GM18502 (cell line): ENCODE data around the gene ENPP3.

ENCODE experiments used
- ATAC-seq: cut with Tn5 transposase; IDR thresholded peaks from one replicate; pipeline ENCODE4 v1.9.1; 2021; ENCODE audit warnings: mild to moderate bottlenecking; ENCODE audit not compliant: unreplicated experiment, poor library complexity

ENPP3 gene

GRCh38 chr6:131636880-131637792 is at the start of gene ENPP3:
TSS of gene ENPP3 (plus strand) at chr6:131637302. CDS start at chr6:131637385, 83 bp downstream.
- ATAC-seq: no peak

- ATAC-seq: no peak
These were observed 49.2 kb upstream of the ENPP3 start for GRCh38 chr6:131587909-131588308.

- ATAC-seq: no peak
These were observed 48.5 kb upstream of the ENPP3 start for GRCh38 chr6:131588643-131589042.

GRCh38 chr6:131592935-131593334 is 44.2 kb upstream of the ENPP3 start:
- ATAC-seq: no peak

- no peak for ATAC-seq
These were observed 43.0 kb upstream of the ENPP3 start for GRCh38 chr6:131594074-131594473.

- no peak for ATAC-seq
These were observed 39.7 kb upstream of the ENPP3 start for GRCh38 chr6:131597446-131597845.

GRCh38 chr6:131600716-131601115 is 36.4 kb upstream of the ENPP3 start:
- ATAC-seq: no peak

- no peak for ATAC-seq
These were observed 34.3 kb upstream of the ENPP3 start for GRCh38 chr6:131602781-131603312.

- no peak for ATAC-seq
These were observed 23.7 kb upstream of the ENPP3 start for GRCh38 chr6:131613296-131613925.

- ATAC-seq: no peak
These were observed 21.8 kb upstream of the ENPP3 start for GRCh38 chr6:131615275-131615674.

- peak; percentile 96 for ATAC-seq
These were observed 9.1 kb upstream of the ENPP3 start, which contains the start of gene MED23 for GRCh38 chr6:131627724-131628682. TSS of gene MED23 (minus strand) at chr6:131628242. CDS start at chr6:131628049, 193 bp downstream.

GRCh38 chr6:131628726-131629125 is 8.4 kb upstream of the ENPP3 start:
- ATAC-seq: no peak

- ATAC-seq: no peak
These were observed 7.5 kb upstream of the ENPP3 start for GRCh38 chr6:131629651-131630050.

- ATAC-seq: no peak
These were observed 5.3 kb upstream of the ENPP3 start for GRCh38 chr6:131631625-131632289.

- peak; percentile 90 for ATAC-seq
These were observed 1.4 kb upstream of the ENPP3 start for GRCh38 chr6:131635384-131636340.

- no peak for ATAC-seq
These were observed 911 bp downstream of the ENPP3 start for GRCh38 chr6:131638013-131638412.

- no peak for ATAC-seq
These were observed 3.0 kb downstream of the ENPP3 start for GRCh38 chr6:131640100-131640499.

GRCh38 chr6:131640576-131640975 is 3.5 kb downstream of the ENPP3 start:
- ATAC-seq: no peak
